Liver (tissue), 9 donors: Measurements from ENCODE around the gene HOXA4. TPM values are rescaled to one million over a fixed set of nuclear protein-coding genes. Genes with fewer than 3 reads are reported as not detected.

Source experiments
- DNase-seq: peaks from one replicate; pipeline ENCODE4 v3.0.0-alpha.2; 2017; ENCODE audit warnings: low spot score
- H3K27ac ChIP-seq, 2 donors: one replicate each; pipeline ENCODE4 v1.7.0; 2013; ENCODE audit warnings: inconsistent platforms in 2 of 2, low read length in 2 of 2, control low read depth in 1 of 2, low read depth in 1 of 2, mild to moderate bottlenecking in 1 of 2
- H3K27me3 ChIP-seq, 4 donors: one replicate each; pipeline versions ENCODE4 v1.6.1 to v1.7.0; 2013; ENCODE audit warnings: low read length in 3 of 4, inconsistent platforms in 1 of 4, mild to moderate bottlenecking in 1 of 4, moderate library complexity in 1 of 4; ENCODE audit not compliant: control insufficient read depth in 4 of 4, insufficient read depth in 4 of 4
- H3K36me3 ChIP-seq, 4 donors: one replicate each; pipeline versions ENCODE4 v1.6.1 to v1.7.0; 2013; ENCODE audit warnings: low read length in 3 of 4, mild to moderate bottlenecking in 3 of 4, low read depth in 1 of 4, moderate library complexity in 1 of 4; ENCODE audit not compliant: control insufficient read depth in 4 of 4, insufficient read depth in 3 of 4
- H3K4me1 ChIP-seq, 4 donors: one replicate each; pipeline versions ENCODE4 v1.6.1 to v1.7.0; 2013; ENCODE audit warnings: low read length in 3 of 4, mild to moderate bottlenecking in 3 of 4, moderate library complexity in 1 of 4; ENCODE audit not compliant: control insufficient read depth in 4 of 4, insufficient read depth in 4 of 4
- H3K4me3 ChIP-seq, 3 donors: one replicate each; pipeline versions ENCODE4 v1.6.1 to v1.7.0; 2013; ENCODE audit warnings: low read length in 3 of 3, control low read depth in 1 of 3, low read depth in 1 of 3, mild to moderate bottlenecking in 1 of 3
- H3K9ac ChIP-seq, 2 donors: one replicate each; pipeline ENCODE4 v1.7.0; 2013; ENCODE audit warnings: low read length in 2 of 2, mild to moderate bottlenecking in 2 of 2, moderate library complexity in 2 of 2, control low read depth in 1 of 2, low read depth in 1 of 2
- H3K9me3 ChIP-seq, 4 donors: one replicate each; pipeline versions ENCODE4 v1.6.1 to v1.7.0; 2013; ENCODE audit warnings: low read length in 3 of 4; ENCODE audit not compliant: control insufficient read depth in 4 of 4
- EGR1 ChIP-seq, 2 donors: IDR thresholded peaks; 2 replicates each; pipeline ENCODE4 v1.6.1; 2016 to 2018; ENCODE audit warnings: antibody characterized with exemption in 2 of 2, low read depth in 2 of 2
- FOXA1 ChIP-seq: IDR thresholded peaks from 2 replicates; pipeline ENCODE4 v1.6.1; 2016; ENCODE audit warnings: antibody characterized with exemption
- FOXA2 ChIP-seq: IDR thresholded peaks from 2 replicates; pipeline ENCODE4 v1.6.1; 2016; ENCODE audit warnings: antibody characterized with exemption
- HNF4A ChIP-seq, 2 donors: conservative IDR thresholded peaks; 2 replicates each; pipeline ENCODE4 v1.6.1; 2016; ENCODE audit warnings: antibody characterized with exemption in 2 of 2, mild to moderate bottlenecking in 2 of 2
- HNF4G ChIP-seq: IDR thresholded peaks from 2 replicates; pipeline ENCODE4 v1.6.1; 2016; ENCODE audit warnings: antibody characterized with exemption
- JUND ChIP-seq, 2 donors: IDR thresholded peaks; 2 replicates each; pipeline ENCODE4 v1.6.1; 2016; ENCODE audit warnings: antibody characterized with exemption in 2 of 2
- RAD21 ChIP-seq, 2 donors: IDR thresholded peaks; 2 replicates each; pipeline ENCODE4 v1.6.1; 2016; ENCODE audit warnings: antibody characterized with exemption in 2 of 2, mild to moderate bottlenecking in 2 of 2
- REST ChIP-seq: IDR thresholded peaks from 2 replicates; pipeline ENCODE4 v1.6.1; 2016; ENCODE audit warnings: antibody characterized with exemption, mild to moderate bottlenecking
- RXRA ChIP-seq, 2 donors: IDR thresholded peaks; 2 replicates each; pipeline ENCODE4 v1.6.1; 2017 to 2018; ENCODE audit warnings: antibody characterized with exemption in 2 of 2, mild to moderate bottlenecking in 1 of 2
- SP1 ChIP-seq: IDR thresholded peaks from 2 replicates; pipeline ENCODE4 v1.6.1; 2018; ENCODE audit warnings: antibody characterized with exemption, mild to moderate bottlenecking
- TAF1 ChIP-seq: conservative IDR thresholded peaks from 2 replicates; pipeline ENCODE4 v1.6.1; 2016; ENCODE audit warnings: antibody characterized with exemption, mild to moderate bottlenecking
- YY1 ChIP-seq: IDR thresholded peaks from 2 replicates; pipeline ENCODE4 v1.6.1; 2016; ENCODE audit warnings: antibody characterized with exemption, mild to moderate bottlenecking
- ZBTB33 ChIP-seq: IDR thresholded peaks from 2 replicates; pipeline ENCODE4 v1.6.1; 2016; ENCODE audit warnings: antibody characterized with exemption
- WGBS: extraction: QIAGEN DNeasy Blood & Tissue Kit; methylation state at CpG from one replicate; pipeline ENCODE4 v1.1.7; 2013; 5-methylcytosine and 5-hydroxymethylcytosine counted together
- polyA plus RNA-seq, 2 donors: library from polyadenylated mRNA; stranded (reverse) in 1 of 2; unstranded in 1 of 2; fragments of 200-250 nt in 1 of 2; fragments of >200 nt in 1 of 2; fragmentation: Nextera tagmentation in 1 of 2; extraction: Ambion mirVana in 1 of 2; gene quantifications; one replicate each; pipeline versions ENCODE4 v1.2.1 to v1.2.3, GENCODE V29; 2013 to 2015
- total RNA-seq, 2 donors: library from RNA; depleted of rRNA; stranded (reverse); fragments of >200 nt; gene quantifications; one replicate each; pipeline ENCODE4 v1.2.3, GENCODE V29; 2014
- donor health status: healthy.
- donor health status: healthy.
- donor health status: healthy.
- donor health status: healthy.
- donor health status: healthy.

The HOXA4 gene
- total and polyA plus RNA-seq, 4 donors = 0.17 to 1.1 (median 0.30) TPM

GRCh38 chr7:27116031-27116961 is 14.3 kb downstream of the HOXA4 start:
- Histone ChIP-seq H3K36me3 (no peaks in the 10 kb centered on the region), H3K4me3 (peak overlapping the region in 1 of 3 donors; percentile 42), H3K4me1 (peaks cover 0 to 2% (median 0%) of the 10 kb centered on the region in 4 donors), H3K9ac (peak overlapping the region in 1 of 2 donors; percentile 22), H3K27ac (peak overlapping the region in 1 of 2 donors; percentile 50), H3K27me3 (peaks cover 0 to 22% (median 6%) of the 10 kb centered on the region in 4 donors), H3K9me3 (no peaks in the 10 kb centered on the region)
- no peak for DNase-seq
- TF ChIP-seq ZBTB33 (no peak), FOXA1 (no peak)
- 26% methylated on average over 20 of the region's 20 CpGs for WGBS

- Histone ChIP-seq H3K4me1 (peaks cover 0 to 2% (median under 1%) of the 10 kb centered on the region in 4 donors), H3K27me3 (peaks cover 0 to 27% (median 6%) of the 10 kb centered on the region in 4 donors), H3K27ac (peak overlapping the region; percentile 50 to 70), H3K36me3 (no peaks in the 10 kb centered on the region), H3K9ac (no peak overlapping the region), H3K9me3 (no peaks in the 10 kb centered on the region), H3K4me3 (peak overlapping the region in 1 of 3 donors; percentile 42)
- no peak for DNase-seq
- no peak for TF ChIP-seq FOXA2
- TF ChIP-seq HNF4G = no peak
- no peak for TF ChIP-seq REST
- no peak for TF ChIP-seq FOXA1
- no peak for TF ChIP-seq TAF1
- TF ChIP-seq JUND (IDR thresholded peaks at IDR 0.05) = no peak
- TF ChIP-seq RXRA (IDR thresholded peaks at IDR 0.05) = no peak
- no peak for TF ChIP-seq SP1
- TF ChIP-seq RAD21 (IDR thresholded peaks at IDR 0.05) = no peak
- no peak for TF ChIP-seq ZBTB33
- TF ChIP-seq EGR1 (IDR thresholded peaks at IDR 0.05; ENCODE audit: low read depth in 2 of 2) = no peak
- TF ChIP-seq YY1 = no peak
- TF ChIP-seq HNF4A (conservative IDR thresholded peaks at IDR 0.05) = no peak
- 24% methylated on average over 45 of the region's 45 CpGs for WGBS
Observed at GRCh38 chr7:27115221-27116026, 15.1 kb downstream of the HOXA4 start.
